IPS-11a (cell line): Measurements from ENCODE around the gene LMAN2.
A peak's percentile ranks its signal among the peaks of the same experiment; 100 is the strongest.
"Not testable (repeated sequence)": the region's sequence is repeated elsewhere in the genome, so short reads cannot be mapped to it uniquely, and the experiment has no call there.

Source experiments
- H3K4me3 ChIP-seq: one replicate; pipeline ENCODE4 v1.5.1; 2013; ENCODE audit warnings: low read depth, low read length, control low read depth

Gene LMAN2

GRCh38 chr5:177365845-177366527 is 14.5 kb upstream of the LMAN2 start:
- no peak overlapping the region for H3K4me3 ChIP-seq

- no peak overlapping the region for H3K4me3 ChIP-seq
These were observed 12.9 kb upstream of the LMAN2 start for GRCh38 chr5:177364159-177364962.

GRCh38 chr5:177363565-177363964 is 12.1 kb upstream of the LMAN2 start:
- peak overlapping the region; percentile 13 for H3K4me3 ChIP-seq

GRCh38 chr5:177362610-177363507 is 11.4 kb upstream of the LMAN2 start:
- H3K4me3 ChIP-seq = peak overlapping the region; percentile 69

GRCh38 chr5:177362292-177362609 is 10.8 kb upstream of the LMAN2 start:
- no peak overlapping the region for H3K4me3 ChIP-seq

- no peak overlapping the region for H3K4me3 ChIP-seq
These were observed 10.2 kb upstream of the LMAN2 start for GRCh38 chr5:177361418-177362291.

- not testable (repeated sequence) for H3K4me3 ChIP-seq
These were observed 9.3 kb upstream of the LMAN2 start for GRCh38 chr5:177360740-177361139.

- no peak overlapping the region for H3K4me3 ChIP-seq
These were observed 8.4 kb upstream of the LMAN2 start for GRCh38 chr5:177359860-177360259.

- no peak overlapping the region for H3K4me3 ChIP-seq
These were observed 8.0 kb upstream of the LMAN2 start for GRCh38 chr5:177359451-177359851.

GRCh38 chr5:177358370-177358819 is 6.9 kb upstream of the LMAN2 start:
- H3K4me3 ChIP-seq = no peak overlapping the region

GRCh38 chr5:177357459-177358351 is 6.2 kb upstream of the LMAN2 start, which contains the start of gene RGS14:
RGS14 (plus strand) TSS chr5:177357924; CDS start chr5:177358025, 101 bp downstream.
- H3K4me3 ChIP-seq = no peak within 1 kb of the TSS

GRCh38 chr5:177357146-177357458 is 5.6 kb upstream of the LMAN2 start:
- H3K4me3 ChIP-seq = no peak overlapping the region

- H3K4me3 ChIP-seq = no peak overlapping the region
These were observed 5.3 kb upstream of the LMAN2 start for GRCh38 chr5:177356746-177357145.

- no peak overlapping the region for H3K4me3 ChIP-seq
These were observed 4.3 kb upstream of the LMAN2 start for GRCh38 chr5:177355868-177356168.

GRCh38 chr5:177355162-177355867 is 3.8 kb upstream of the LMAN2 start:
- no peak overlapping the region for H3K4me3 ChIP-seq

GRCh38 chr5:177354711-177355110 is 3.2 kb upstream of the LMAN2 start:
- no peak overlapping the region for H3K4me3 ChIP-seq

- no peak overlapping the region for H3K4me3 ChIP-seq
These were observed 2.8 kb upstream of the LMAN2 start for GRCh38 chr5:177354256-177354655.

- no peak overlapping the region for H3K4me3 ChIP-seq
These were observed 1.6 kb upstream of the LMAN2 start for GRCh38 chr5:177353093-177353492.

GRCh38 chr5:177350776-177351391 is 584 bp downstream of the LMAN2 start:
- peak overlapping the region; percentile 99 for H3K4me3 ChIP-seq
